Measurements from ENCODE around the gene LY6G6D.

- TF ChIP-seq MAX (IDR thresholded peaks at IDR 0.05; ENCODE audit: low read depth, low read length) (no peak), CTCF (IDR thresholded peaks at IDR 0.05; ENCODE audit: low read depth, low read length) (no peak)
These were observed 22.3 kb downstream of the LY6G6D start for GRCh38 chr6:31737315-31737990.
